ENCODE results near the gene SLC25A47.

DNA sequence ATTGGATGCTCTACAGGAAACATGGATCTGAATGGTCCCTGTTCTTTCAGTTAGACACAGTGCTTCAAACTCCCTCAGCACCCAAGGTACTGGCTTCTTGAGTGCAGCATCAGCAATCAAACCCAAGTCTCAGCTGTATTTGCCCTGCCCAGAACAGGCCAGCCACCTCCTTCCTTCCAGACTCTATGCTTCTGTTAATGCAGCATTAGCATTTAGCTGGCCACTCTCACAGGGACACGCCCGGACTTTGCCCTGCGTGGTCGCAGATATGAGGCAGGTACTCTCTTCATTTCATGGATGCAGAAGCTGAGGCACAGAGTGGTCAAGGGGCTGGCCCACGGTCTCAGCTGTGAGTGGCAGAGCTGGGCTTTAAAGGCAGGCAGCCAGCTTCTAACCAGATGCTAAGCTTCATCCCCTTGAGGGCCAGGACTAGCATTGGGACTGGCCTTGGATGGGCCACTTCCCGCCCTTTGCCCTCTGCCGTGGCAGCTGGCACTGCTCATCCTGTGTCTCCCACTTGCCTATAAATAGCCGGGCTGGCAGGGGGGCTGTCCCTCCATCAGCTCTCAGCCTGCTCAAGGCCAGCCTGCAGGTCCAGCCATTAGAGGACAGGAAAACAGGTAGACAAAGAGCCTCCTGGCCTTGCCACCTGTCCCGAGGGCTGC, 1.5 kb upstream of the SLC25A47 start:
- TF ChIP-seq, protein P1, sequence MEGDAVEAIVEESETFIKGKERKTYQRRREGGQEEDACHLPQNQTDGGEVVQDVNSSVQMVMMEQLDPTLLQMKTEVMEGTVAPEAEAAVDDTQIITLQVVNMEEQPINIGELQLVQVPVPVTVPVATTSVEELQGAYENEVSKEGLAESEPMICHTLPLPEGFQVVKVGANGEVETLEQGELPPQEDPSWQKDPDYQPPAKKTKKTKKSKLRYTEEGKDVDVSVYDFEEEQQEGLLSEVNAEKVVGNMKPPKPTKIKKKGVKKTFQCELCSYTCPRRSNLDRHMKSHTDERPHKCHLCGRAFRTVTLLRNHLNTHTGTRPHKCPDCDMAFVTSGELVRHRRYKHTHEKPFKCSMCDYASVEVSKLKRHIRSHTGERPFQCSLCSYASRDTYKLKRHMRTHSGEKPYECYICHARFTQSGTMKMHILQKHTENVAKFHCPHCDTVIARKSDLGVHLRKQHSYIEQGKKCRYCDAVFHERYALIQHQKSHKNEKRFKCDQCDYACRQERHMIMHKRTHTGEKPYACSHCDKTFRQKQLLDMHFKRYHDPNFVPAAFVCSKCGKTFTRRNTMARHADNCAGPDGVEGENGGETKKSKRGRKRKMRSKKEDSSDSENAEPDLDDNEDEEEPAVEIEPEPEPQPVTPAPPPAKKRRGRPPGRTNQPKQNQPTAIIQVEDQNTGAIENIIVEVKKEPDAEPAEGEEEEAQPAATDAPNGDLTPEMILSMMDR (IDR thresholded peaks at IDR 0.05), result no peak
- TF ChIP-seq POLR2A (IDR thresholded peaks at IDR 0.05) (no peak), EP300 (IDR thresholded peaks at IDR 0.05) (no peak), POLR2AphosphoS5 (IDR thresholded peaks at IDR 0.05) (no peak)

Data from stomach (tissue), 4 donors.